ENCODE data around the gene CD63.
"Not testable (repeated sequence)": the region's sequence is repeated elsewhere in the genome, so short reads cannot be mapped to it uniquely, and the experiment has no call there.

Gene CD63

GRCh38 chr12:55728939-55729818, at the start of gene CD63:
CD63 (minus strand) TSS chr12:55729009; CDS start chr12:55728341, 668 bp downstream.
- FAIRE-seq, result peak; percentile 51

DNA sequence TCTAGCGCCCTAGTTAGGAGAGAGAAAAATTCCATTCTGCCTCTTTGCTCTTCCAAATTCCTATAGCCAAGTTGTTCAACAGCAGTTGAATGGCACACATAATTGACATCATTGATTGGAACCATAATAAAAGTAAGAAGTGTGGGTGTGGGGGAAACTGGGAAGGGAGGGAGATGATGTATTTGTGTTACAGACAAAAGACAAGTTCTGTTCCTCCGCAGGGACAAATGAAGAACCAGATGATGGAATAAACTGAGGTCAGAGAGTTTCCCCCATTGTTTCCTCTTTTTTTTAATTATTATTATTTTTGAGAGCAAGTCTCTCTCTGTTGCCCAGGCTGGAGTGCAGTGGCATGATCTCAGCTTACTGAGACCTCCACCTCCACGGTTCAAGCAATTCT, 49.0 kb upstream of the CD63 start:
- no peak for DNase-seq (ENCODE audit: low spot score)
- FAIRE-seq, result no peak

More at GRCh38 chr12:55728939-55729818, at the start of gene CD63:
- DNase-seq (ENCODE audit: low spot score), result peak; percentile 78

DNA sequence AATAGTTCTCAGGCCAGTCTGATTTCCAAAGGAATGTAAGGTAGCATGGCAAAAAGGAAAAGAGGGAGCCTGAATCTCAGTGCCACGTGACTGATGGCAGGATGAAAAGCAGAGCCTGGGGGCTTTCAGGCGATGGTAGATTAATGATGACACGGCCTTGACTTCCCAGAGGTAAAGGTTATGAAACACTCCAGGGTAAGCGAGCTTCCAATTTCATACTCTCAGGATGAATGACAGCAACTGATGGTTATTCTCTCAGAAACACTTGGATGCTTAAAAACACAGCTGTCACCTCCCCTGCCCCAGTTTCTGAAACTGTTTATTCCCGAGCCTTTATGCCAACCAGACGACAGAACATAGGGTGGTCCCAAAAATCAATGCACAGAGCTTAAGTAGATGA, 42.9 kb upstream of the CD63 start:
- FAIRE-seq (no peak), DNase-seq (ENCODE audit: low spot score) (no peak)

DNA sequence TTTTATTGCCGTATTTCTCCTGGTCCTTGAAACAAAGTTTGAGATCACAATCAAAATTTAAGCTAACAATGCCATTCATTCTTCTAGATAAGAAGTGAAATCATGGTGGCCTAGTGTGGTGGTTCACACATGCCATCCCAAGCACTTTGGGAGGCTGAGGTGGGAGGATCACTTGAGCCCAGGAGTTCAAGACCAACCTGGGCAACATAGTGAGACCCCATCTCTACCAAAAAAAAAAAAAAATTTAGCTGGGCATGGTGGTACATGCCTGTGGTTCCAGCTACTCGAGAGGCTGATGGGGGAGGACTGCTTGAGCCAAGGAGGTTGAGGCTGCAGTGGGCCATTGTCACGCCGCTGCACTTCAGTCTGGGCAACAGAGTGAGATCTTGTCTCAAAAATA, 38.3 kb upstream of the CD63 start:
- FAIRE-seq, result no peak
- no peak for DNase-seq (ENCODE audit: low spot score)

- FAIRE-seq, result no peak
- no peak for DNase-seq (ENCODE audit: low spot score)
Measured at GRCh38 chr12:55765736-55766290, 37.0 kb upstream of the CD63 start.

DNA sequence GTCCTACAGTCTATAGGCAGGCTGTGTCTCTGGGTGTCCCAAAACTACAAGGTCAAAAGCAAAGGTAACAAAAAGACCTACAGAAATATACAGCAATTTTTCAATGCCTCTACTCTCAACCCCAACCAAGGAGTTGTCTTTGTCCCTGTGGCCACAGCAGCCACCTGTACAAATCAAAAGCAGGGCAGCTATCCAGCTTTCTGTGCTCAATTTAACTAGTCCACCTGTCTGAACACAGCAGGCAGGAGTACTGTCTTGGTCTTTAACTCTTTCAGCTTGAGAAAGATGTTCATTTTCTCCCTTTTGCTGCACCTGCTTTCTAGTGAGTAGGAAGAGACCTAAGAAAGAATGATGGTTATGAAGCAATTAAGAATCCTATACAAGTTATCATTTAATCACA, 33.8 kb upstream of the CD63 start:
- FAIRE-seq (no peak), DNase-seq (ENCODE audit: low spot score) (no peak)

GRCh38 chr12:55760663-55761062, 31.9 kb upstream of the CD63 start:
- DNase-seq (ENCODE audit: low spot score), result no peak
- FAIRE-seq, result no peak

DNA sequence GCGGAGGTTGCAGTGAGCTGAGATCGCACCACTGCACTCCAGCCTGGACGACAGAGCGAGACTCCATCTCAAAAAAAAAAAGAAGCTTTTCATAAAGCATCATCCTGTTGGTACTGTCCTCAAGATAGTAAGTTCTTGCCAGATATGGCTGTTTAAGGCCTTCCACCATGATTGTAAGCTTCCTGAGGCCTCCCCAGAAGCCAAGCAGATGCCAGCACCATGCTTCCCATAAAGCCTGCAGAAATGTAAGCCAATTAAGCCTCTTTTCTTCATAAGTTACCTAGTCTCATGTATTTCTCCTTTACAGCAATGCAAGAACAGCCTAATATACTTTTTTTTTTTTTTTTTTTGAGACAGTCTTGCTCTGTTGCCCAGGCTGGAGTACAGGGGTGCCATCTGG, 29.8 kb upstream of the CD63 start:
- not testable (repeated sequence) for DNase-seq (ENCODE audit: low spot score); FAIRE-seq

- no peak for FAIRE-seq
- DNase-seq (ENCODE audit: low spot score), result no peak
Measured at GRCh38 chr12:55757701-55758100, 28.9 kb upstream of the CD63 start.

DNA sequence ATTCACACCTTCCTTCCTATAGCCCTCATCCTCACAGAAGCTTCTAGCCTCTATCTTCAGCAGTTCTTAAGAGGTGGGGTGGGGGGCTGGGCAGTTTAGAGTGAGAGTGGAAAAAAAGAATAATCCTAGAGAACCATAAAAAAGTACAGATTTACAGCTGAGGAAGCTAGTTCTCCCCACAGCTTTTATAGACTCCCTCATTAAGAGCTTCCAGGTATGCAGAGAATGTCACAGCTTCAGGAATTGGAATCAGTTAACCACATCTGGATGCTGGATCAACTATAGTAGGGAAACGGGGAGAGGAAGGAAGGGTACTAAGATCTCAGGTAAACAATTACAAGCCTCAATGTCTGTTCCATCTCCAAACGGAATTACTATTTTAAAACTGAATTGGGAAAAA, 26.4 kb upstream of the CD63 start:
- no peak for DNase-seq (ENCODE audit: low spot score)
- FAIRE-seq, result no peak

- DNase-seq (ENCODE audit: low spot score), result no peak
- FAIRE-seq, result no peak
Measured at GRCh38 chr12:55748230-55748993, 19.6 kb upstream of the CD63 start.

DNA sequence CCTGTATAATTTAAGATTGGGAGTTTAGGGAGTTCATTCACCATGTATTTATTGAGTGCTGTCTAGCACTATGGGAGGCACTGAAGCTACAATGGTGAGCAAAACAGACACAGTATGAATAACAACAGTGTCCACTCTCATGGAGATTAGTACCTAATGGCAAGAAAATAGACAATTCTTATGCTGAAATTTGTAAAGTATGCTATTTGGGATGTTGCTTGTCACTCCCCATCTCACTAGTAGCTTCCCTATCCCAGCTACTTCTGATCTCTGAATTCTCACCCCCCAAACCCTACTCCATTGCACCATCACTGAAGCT, 18.1 kb upstream of the CD63 start:
- DNase-seq (ENCODE audit: low spot score) (no peak), FAIRE-seq (no peak)

DNA sequence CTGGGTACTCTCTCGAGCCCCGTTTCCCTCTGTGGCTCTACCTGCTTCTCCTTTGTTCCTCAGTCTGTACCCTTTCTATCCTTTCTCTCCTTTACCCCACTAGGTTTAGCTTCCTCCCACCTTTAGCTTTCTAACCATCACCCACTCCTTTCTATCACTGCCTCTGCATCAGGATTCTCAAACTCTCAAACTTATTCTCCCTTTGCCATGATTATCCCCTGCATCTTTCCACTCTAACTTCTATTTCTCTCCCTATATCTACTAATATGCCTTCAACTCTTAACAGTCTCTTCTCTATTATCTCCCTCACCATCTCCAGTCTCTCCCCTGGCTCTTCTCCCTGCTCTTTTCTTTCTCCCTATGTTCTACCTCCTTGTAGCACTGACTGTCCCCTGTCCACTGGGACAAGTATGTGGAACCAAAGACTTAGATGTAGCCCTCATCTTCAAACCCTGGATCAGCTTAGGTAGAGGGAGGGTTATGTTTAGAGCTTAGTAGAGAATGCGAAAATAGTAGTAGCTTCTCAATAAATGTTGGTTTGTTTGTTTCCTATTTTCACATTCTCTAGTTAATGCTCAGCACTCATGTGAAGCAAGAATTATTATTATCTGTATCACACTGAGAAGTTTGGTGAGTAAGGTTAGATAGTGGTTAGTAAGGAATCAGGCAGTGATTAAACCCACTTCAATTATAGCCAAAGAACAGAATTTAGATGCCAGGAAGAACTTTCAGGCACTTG, 17.5 kb upstream of the CD63 start:
- FAIRE-seq, result no peak
- no peak for DNase-seq (ENCODE audit: low spot score)

- DNase-seq (ENCODE audit: low spot score), result no peak
- FAIRE-seq, result no peak
Measured at GRCh38 chr12:55745361-55746173, 16.8 kb upstream of the CD63 start.

DNA sequence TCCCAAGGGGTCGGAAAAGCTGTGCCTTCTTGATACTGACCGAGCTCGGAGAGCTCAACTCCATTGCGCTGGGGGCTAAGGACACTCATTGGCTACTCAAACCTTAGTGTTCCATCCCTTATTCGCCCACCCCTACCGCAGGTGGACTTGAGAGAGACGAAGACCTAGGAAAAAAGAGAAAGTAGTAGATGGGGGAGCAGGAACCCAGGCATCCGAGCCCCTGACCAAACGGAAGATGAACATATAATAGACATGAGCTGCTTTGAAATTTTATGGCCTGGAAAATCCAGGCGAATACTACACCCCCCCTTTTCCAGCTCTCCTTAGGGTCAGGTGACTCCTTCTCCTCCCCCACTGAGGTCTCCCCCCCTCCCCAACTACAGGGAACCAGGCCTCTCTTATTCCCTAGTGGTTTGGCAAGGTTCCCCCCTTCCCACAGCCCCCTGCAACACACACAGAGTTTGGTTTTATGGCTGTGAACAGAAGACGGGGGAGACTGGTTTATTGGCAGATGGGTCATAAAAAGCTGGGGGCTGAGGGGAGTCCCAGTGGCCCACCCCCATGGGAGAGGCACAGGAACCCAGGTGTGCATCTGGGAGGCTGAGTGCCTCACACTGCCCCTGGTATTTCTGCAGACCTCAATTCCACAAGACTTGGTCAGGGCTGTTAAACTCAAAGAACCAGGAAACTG, 15.7 kb upstream of the CD63 start:
- FAIRE-seq (no peak), DNase-seq (ENCODE audit: low spot score) (no peak)

GRCh38 chr12:55743406-55744339, 14.9 kb upstream of the CD63 start:
- DNase-seq (ENCODE audit: low spot score) (peak; percentile 49), FAIRE-seq (no peak)

GRCh38 chr12:55742719-55743405, 14.1 kb upstream of the CD63 start, which contains the start of gene GDF11:
GDF11 (plus strand) TSS chr12:55743122; CDS start chr12:55743317, 195 bp downstream.
- FAIRE-seq (no peak), DNase-seq (ENCODE audit: low spot score) (peak; percentile 41)

DNA sequence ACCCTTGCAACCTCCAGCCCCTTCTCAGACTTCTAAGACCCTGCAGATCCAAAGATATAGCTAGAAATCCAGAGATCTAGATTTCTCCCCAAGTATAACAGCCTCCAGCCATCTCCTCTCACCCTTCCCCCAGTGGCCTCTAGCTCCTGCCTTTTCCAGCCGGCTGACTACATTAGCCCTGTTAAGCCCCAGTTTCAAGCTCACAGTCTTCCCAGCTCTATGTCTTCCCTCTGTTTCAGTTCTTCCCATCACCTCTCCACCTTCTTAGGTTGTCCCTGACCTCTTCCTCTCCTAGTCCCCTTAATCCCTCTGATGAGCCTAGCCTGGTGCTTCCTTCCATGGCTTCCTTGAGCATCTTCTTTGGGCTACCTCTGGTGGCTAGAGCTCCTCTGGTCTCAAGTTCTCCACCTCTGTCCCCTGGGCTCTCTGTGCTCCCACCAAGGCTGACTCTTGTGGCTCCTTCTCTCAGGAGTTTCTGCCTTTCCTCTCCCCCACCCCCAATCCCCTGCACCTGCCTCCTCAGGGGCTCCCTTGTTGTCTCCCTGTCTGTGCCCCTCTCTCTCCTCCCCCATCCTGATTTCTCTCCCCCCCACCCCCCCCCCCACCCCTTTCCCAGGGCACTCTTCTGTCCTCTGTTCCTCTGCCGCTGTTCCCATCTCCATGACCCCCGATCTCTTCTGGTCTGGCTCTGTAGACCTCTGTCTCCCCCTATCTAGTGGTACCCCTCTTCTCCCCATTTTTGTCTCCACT, 13.3 kb upstream of the CD63 start:
- no peak for FAIRE-seq
- no peak for DNase-seq (ENCODE audit: low spot score)
